HL-60 (cell line): ENCODE results near the gene RXRG.

Experiments
- GABPA ChIP-seq: IDR thresholded peaks from 2 replicates; pipeline ENCODE4 v1.6.1; 2012; ENCODE audit warnings: low read depth
- POLR2AphosphoS5 ChIP-seq: IDR thresholded peaks from 2 replicates; pipeline ENCODE4 v1.6.1; 2012; ENCODE audit warnings: low read depth
- REST ChIP-seq: IDR thresholded peaks from 2 replicates; pipeline ENCODE4 v1.6.1; 2012; ENCODE audit warnings: low read depth; ENCODE audit not compliant: insufficient replicate concordance
- SPI1 ChIP-seq: IDR thresholded peaks from 2 replicates; pipeline ENCODE4 v1.6.1; 2012; ENCODE audit warnings: low read depth, mild to moderate bottlenecking, borderline replicate concordance
- TF ChIP-seq, protein P1 (sequence below): IDR thresholded peaks from one replicate; pipeline ENCODE4 v1.5.1; 2011; ENCODE audit warnings: low read length, control low read depth, inconsistent platforms; ENCODE audit not compliant: insufficient read depth

DNA sequence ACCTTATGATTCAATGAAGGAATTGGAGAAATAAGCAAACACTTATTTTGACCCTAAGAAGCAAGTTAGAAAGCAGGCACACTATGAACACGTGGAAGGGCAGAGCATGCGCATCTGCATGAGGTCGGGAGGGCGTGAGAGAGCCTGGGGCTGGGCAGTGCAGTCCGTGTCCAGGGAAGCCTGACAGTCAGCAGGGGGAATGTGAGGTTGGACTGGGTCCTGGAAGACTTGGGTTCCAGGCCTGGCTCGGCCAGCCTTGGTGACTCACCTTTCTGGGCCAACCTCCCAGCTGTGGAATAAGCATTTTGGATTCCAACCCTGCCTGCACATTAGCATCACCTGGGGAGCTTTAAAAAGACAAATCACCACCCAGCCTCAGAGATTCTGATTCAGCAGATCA is 61.9 kb downstream of the RXRG start:
- TF ChIP-seq, protein P1, sequence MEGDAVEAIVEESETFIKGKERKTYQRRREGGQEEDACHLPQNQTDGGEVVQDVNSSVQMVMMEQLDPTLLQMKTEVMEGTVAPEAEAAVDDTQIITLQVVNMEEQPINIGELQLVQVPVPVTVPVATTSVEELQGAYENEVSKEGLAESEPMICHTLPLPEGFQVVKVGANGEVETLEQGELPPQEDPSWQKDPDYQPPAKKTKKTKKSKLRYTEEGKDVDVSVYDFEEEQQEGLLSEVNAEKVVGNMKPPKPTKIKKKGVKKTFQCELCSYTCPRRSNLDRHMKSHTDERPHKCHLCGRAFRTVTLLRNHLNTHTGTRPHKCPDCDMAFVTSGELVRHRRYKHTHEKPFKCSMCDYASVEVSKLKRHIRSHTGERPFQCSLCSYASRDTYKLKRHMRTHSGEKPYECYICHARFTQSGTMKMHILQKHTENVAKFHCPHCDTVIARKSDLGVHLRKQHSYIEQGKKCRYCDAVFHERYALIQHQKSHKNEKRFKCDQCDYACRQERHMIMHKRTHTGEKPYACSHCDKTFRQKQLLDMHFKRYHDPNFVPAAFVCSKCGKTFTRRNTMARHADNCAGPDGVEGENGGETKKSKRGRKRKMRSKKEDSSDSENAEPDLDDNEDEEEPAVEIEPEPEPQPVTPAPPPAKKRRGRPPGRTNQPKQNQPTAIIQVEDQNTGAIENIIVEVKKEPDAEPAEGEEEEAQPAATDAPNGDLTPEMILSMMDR: no peak
- no peak for TF ChIP-seq REST
- TF ChIP-seq POLR2AphosphoS5: no peak
- no peak for TF ChIP-seq GABPA
- no peak for TF ChIP-seq SPI1
